Mesenteric fat pad (tissue), 1 donor: ENCODE measurements around the gene OSBPL8. TPM values are rescaled to one million over a fixed set of nuclear protein-coding genes. Genes with fewer than 3 reads are reported as not detected.

Experiments
- DNase-seq: peaks from one replicate; pipeline ENCODE4 v3.0.0-alpha.2; 2020; ENCODE audit warnings: low spot score
- total RNA-seq: library from RNA; stranded (reverse); fragmentation: NEBNext Ultra II Directional; extraction: Animal tissue kit (Norgen Biotek cat#: 25700); gene quantifications from one replicate; pipeline ENCODE4 v1.2.1, GENCODE V29; 2021
- donor health status: DM: yes; HTN: yes; CAD: no.

OSBPL8 gene
- total RNA-seq, 1 donor from 2014 or later: 121 TPM

- DNase-seq: no peak
Observed at GRCh38 chr12:76312315-76312714, 247.3 kb downstream of the OSBPL8 start.

GRCh38 chr12:76311796-76312195 is 247.8 kb downstream of the OSBPL8 start:
- no peak for DNase-seq

GRCh38 chr12:76310110-76310509 is 249.5 kb downstream of the OSBPL8 start:
- DNase-seq: no peak

- DNase-seq: no peak
Observed at GRCh38 chr12:76308866-76309265, 250.7 kb downstream of the OSBPL8 start.

- no peak for DNase-seq
Observed at GRCh38 chr12:76307083-76307482, 252.5 kb downstream of the OSBPL8 start.

GRCh38 chr12:76303989-76304460 is 255.5 kb downstream of the OSBPL8 start:
- DNase-seq: no peak

GRCh38 chr12:76303365-76303764 is 256.2 kb downstream of the OSBPL8 start:
- DNase-seq: no peak

Other genes with a start within 250 kb of the OSBPL8 start
- 14.9 TPM for gene BBS10, start 211.4 kb downstream of the OSBPL8 start, total RNA-seq
- 41.8 TPM for gene ZDHHC17, start 204.3 kb upstream of the OSBPL8 start, total RNA-seq